Effector CD8-positive, alpha-beta T cell (primary cell): ENCODE results near the gene SLC41A1.
A peak's percentile ranks its signal among the peaks of the same experiment; 100 is the strongest.
"Not testable (repeated sequence)": the region's sequence is repeated elsewhere in the genome, so short reads cannot be mapped to it uniquely, and the experiment has no call there.

Source experiments
- DNase-seq: peaks from one replicate; lab custom pipeline; 2025; lab: John Stamatoyannopoulos, UW
- total RNA-seq, 4 experiments: gene quantifications; one replicate each; lab custom pipeline; 2026; lab: John Stamatoyannopoulos, UW

SLC41A1 gene
- 36.1 to 56.3 (median 51.8) reads per million in 4 experiments for total RNA-seq

GRCh38 chr1:205812878-205813754, at the start of gene SLC41A1:
Gene SLC41A1 (minus strand): TSS chr1:205813198. CDS start chr1:205810441, 2,757 bp downstream.
- peak; percentile 90 for DNase-seq

- no peak for DNase-seq
Observed at GRCh38 chr1:205861540-205861939, 48.5 kb upstream of the SLC41A1 start.

- no peak for DNase-seq
Observed at GRCh38 chr1:205858141-205858961, 45.4 kb upstream of the SLC41A1 start.

GRCh38 chr1:205857501-205857900, 44.5 kb upstream of the SLC41A1 start:
- not testable (repeated sequence) for DNase-seq

GRCh38 chr1:205856433-205856832, 43.4 kb upstream of the SLC41A1 start:
- DNase-seq = no peak

- DNase-seq = no peak
Observed at GRCh38 chr1:205852969-205853368, 40.0 kb upstream of the SLC41A1 start.

GRCh38 chr1:205851993-205852392, 39.0 kb upstream of the SLC41A1 start:
- DNase-seq = no peak

GRCh38 chr1:205849619-205850355, 36.8 kb upstream of the SLC41A1 start, which contains the start of gene PM20D1:
Gene PM20D1 (minus strand): TSS chr1:205850132. CDS start chr1:205850072, 60 bp downstream.
- DNase-seq = peak; percentile 82

- no peak for DNase-seq
Observed at GRCh38 chr1:205843036-205843859, 30.2 kb upstream of the SLC41A1 start.

- no peak for DNase-seq
Observed at GRCh38 chr1:205842229-205842628, 29.2 kb upstream of the SLC41A1 start.

- no peak for DNase-seq
Observed at GRCh38 chr1:205840146-205840923, 27.3 kb upstream of the SLC41A1 start.

GRCh38 chr1:205837382-205837970, 24.5 kb upstream of the SLC41A1 start:
- DNase-seq = no peak

GRCh38 chr1:205834751-205835150, 21.8 kb upstream of the SLC41A1 start:
- DNase-seq = no peak

- DNase-seq = no peak
Observed at GRCh38 chr1:205832326-205832751, 19.3 kb upstream of the SLC41A1 start.

- DNase-seq = no peak
Observed at GRCh38 chr1:205827623-205828022, 14.6 kb upstream of the SLC41A1 start.

GRCh38 chr1:205826995-205827394, 14.0 kb upstream of the SLC41A1 start:
- no peak for DNase-seq

GRCh38 chr1:205826016-205826806, 13.2 kb upstream of the SLC41A1 start:
- no peak for DNase-seq

GRCh38 chr1:205824180-205824579, 11.2 kb upstream of the SLC41A1 start:
- DNase-seq = no peak

GRCh38 chr1:205823260-205823659, 10.3 kb upstream of the SLC41A1 start:
- not testable (repeated sequence) for DNase-seq
